NCI-H2196 treated with DMSO at 0.1 percent for 48 hours (cell line): Measurements from ENCODE around the gene ENG.
A peak's percentile ranks its signal among the peaks of the same experiment; 100 is the strongest.
"Not testable (repeated sequence)": the region's sequence is repeated elsewhere in the genome, so short reads cannot be mapped to it uniquely, and the experiment has no call there.

Experiments used
- DNase-seq: peaks from one replicate; lab custom pipeline; 2025; ENCODE audit not compliant: unreplicated experiment; lab: John Stamatoyannopoulos, UW

The ENG gene

DNA sequence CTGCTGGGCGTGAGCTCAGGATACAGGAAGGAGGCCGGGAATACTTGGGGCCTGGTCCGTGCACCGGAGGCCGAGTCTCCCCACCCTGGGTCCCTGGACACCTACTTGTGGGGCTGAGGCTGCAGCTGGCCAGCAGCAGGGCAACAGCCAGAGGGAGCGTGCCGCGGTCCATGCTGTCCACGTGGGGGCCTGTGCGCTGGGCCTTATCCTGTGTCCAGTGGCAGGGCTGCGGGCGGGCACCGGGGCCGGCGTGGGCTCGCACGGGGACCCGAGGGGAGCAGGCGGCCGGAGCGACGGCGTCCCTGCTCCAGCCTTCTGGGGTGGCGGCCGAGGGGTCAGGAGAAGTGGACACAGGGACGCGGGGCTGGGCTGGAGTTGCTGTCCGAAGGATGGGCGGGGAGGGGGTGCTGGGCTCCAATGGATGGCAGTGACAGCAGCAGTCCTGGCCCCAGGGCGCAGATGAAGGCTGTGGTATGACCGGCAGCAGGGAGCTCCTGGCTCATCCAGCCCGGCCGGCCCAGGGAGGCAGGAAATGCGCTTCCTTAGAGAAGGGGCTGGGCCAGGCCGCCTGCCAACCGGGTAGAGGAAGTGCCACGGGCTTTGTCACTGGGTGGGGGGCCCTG, at the start of gene ENG:
ENG (minus strand) TSS at position 475 of the 623 bp plus-strand sequence; CDS start at position 172, 303 bp downstream.
- no peak for DNase-seq

DNA sequence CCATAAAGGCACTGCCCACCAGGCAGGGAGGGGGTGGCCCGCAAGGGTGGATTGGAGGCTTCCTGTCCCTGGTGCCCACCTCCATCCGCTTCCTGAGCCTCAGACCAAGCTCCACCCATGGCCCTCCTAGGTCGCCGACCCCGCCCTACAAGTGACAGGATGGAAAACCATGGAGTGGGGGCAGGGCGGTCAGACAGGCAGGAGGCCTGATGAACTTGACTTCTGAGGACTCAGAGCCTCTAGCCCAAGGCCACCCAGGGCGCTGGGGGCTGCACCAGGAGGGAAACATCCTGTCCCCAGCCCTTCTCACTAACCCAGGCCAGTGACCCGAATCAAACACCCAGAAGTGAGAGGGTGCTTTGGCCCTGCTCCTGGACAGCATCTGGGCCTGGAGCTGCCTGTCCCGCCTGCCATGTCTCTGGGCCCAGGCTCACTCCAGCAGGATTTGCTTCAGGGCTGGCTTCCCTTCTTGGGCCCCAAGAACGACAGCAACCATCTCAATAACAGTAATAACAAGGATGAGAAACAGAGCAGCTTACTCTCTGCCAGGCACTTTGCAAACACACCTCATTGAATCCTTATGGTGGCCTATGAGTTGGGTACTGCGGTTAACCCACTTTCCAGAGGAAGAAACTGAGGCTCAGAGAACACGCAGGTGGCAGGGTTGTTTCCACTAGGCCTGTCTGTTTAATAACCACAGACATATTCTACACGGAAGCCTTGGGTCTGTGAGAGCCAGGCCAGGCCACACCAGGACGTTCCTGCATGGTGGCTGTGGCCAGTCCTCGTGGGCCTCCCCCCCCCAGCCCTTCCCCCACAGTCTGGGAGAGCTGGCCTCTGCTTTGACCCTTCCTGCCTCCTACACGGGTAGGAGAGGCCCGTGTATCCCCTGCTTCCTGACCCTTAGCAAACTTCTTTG, 49.4 kb upstream of the ENG start:
- DNase-seq: no peak

DNA sequence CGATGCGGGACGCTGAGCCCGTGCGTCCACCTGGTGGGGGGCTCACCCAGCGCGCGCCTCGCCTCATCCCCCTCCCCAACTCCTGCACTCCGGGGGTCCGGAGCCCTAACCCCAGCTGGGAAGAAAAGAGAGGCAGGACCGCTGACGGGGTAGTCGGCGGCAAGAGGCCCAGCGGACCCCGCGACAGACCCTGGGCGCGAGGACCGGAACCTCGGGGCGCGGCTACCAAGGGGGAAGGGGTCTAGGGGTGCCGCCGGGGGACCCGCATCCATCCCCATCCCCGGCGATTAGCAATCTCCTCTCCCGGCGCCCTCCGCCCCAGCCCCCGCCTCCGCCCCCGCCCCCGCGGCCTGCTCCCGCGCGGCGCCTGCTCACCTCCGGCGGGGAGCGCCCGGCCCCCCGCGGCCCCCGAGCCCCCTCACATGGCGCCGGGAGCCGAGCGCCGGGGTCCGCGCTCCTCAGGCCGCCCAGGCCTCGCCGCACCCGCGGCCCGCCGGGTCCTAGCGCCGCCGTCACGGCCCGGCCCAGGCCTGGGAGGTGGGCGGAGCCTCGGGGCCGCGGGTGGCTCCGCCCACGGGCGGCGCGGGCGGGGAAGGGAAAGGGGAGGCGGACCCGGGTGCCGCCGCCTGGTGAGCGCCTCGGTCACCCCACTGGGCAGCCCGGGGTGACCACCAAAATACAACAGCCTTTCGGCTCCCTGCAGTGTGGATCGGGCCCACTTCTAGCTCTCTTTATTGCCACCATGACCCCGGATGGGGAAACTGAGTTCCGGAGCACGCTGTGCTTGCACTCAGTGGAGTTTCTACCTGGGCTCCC, 44.9 kb upstream of the ENG start, which contains the start of gene ST6GALNAC6:
ST6GALNAC6 (minus strand) TSS at position 476 of the 816 bp plus-strand sequence. CDS start 1,622 bp downstream, outside the sequence.
- no peak for DNase-seq

DNA sequence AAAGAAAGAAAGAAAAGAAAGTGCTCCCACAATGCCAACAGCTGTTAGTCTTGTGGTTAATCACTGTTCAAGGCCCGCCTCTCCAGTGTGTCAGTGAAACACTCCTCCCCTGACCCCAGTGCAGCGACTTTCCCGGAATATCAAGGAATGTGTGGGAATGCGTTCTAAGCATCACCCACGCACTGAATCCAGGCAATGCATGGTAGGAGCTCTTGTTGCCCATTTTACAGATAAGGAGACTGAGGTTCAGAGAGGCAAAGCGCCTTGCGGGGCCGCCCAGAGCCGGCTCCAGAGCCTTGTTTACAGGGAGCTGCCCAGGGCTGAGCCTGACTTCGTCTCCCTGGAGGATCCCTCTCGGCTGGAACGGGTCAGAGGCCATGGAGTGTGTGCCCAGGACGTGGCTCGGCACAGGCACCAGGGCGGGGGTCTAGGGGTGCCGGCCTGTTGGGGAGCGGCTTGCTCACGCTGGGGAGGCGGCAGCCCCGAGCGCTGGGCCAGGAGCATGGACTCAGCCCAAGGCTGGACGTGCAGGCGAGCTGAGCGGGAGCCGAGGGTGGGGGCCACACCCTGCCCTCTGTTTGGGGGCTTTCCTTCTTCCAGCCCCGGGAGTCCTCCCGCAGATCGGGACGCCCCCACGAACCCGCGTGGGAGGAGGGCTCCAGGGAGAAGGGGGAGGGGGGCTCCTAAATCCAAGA, 44.1 kb upstream of the ENG start:
- no peak for DNase-seq

DNA sequence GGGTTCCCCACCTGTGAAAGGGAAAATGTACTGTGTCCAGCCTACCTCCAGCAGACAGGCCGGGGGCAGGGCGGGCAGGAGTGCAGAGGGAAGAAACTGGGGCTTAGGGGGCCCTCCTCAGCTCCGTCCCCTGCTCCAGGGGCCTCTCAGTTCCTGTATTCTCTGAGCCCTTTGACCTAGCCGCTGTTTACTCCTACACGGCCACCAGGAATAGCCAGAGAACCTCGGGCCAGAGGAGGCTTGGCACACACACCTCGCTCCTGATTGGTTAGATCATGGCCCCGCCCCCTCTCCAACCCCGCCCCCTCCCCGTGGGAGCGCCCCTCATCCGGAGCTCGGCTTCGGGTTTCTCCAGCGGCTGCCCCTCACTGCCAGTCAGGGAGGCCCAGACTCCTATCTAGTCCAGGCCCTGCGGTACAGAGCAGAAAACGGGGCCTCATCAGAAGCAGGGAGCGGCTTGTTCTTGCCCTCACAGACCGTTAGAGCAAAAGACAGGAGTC, 42.8 kb upstream of the ENG start:
- no peak for DNase-seq

DNA sequence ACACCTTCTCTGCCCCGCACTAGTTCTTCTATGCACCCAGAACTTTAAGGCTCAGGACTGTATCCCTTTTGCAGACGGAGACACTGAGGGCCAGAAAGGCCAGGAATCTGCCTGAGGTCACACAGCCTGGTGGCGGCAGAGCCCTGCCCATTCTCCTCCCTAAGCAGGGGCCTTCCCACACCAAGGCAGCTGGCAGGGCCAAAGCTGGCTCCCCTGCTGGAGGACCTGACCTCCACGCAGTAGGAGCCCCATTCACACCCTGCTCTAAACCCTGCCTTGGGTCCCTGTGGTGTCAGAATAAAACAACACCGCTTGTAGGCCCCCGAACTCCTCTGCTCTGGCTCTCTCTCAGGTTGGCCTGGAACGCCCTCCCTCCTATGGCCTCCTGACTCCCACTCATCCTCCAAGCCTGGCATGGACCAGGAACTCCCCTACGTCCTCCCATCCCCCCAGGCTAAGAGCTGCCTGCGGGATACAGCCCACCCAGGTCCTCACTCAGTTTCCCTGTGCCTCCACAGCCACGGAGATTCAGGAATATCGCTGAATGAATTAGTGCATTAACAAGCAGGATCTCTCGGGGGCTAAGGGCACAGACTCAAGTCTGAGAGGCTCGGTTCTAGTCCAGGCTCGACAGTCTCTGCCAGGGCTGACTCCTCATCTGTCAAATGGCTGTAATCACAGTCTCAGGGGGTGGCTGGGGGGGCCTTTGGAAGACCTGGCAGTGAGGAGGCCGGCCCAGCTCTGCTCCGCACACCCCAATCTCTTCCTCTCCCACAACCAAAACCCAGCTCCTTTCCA, 42.1 kb upstream of the ENG start:
- no peak for DNase-seq

DNA sequence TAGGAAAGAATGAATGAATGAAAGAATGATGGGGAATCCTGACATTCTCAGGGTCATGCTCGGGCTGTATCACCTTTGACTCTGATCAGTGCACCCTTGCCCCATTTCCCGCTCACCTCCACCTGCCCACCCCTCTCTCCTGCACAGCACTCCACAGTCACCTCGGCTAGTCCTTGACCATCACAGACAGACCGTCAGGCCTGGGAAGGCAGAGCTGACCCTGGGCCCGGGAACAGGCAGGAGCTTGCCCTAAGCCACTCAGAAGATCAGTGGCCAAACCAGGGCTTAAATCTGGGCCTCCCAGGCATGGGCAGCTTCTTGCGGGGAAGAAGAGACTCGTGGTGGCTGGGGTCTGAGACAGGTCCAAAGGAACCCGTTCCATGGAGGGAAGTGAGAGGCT, 41.4 kb upstream of the ENG start:
- no peak for DNase-seq

DNA sequence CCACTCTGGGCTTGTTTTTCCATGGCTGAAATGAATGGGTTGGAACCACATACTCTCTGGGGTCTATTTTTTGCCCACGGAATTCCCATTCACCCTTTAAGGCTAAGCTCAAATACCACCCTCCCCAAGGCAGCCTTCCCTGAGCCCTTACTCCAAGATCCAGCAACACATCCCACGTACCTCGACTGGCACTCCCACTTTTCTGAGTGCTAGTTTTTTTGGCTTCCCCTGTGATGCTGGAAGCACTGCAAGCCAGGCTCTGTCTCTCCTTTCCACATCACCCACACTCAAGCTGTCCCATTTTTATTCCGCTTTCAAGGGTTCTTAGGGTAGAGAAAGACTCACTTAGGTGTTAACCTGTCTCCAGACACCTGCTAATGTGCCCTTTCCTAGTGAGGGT, 38.9 kb upstream of the ENG start:
- no peak for DNase-seq

DNA sequence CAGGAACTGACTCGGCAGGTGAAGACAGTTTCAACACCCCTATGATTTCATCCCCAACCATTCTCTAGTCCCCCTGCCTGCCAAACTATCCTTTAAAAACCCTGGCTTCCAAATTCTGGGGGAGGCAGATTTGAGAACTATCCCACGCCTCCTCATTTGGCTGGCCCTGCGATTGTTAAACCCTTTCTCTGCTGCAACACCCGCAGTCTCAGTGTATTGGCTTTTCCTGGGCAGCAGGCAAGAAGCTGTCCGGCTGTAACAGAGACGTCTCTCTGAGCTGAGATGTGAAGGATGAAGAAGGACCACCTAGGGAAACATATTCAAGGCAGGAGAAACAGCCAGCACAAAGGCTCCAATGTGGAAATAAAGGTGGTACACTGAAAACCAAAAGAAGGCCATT, 38.4 kb upstream of the ENG start:
- no peak for DNase-seq

DNA sequence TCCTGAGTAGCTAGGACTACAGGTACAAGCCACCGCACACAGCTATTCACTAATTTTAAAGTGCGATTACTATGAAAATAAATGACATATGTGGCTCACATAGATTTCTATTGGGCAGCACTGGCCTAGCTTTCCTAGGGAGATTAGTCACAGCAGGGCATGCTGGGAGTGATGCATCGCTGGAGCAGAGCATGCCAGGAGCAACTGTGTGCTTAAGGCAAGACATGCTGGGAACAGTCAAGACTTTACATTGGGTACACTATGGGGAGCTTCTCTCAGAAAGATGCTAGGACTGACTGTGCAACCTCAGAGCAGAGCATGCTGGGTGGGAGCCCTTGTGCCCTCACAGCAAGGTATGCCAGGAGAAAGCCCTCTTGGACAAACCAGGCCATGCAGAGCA, 35.6 kb upstream of the ENG start:
- no peak for DNase-seq

DNA sequence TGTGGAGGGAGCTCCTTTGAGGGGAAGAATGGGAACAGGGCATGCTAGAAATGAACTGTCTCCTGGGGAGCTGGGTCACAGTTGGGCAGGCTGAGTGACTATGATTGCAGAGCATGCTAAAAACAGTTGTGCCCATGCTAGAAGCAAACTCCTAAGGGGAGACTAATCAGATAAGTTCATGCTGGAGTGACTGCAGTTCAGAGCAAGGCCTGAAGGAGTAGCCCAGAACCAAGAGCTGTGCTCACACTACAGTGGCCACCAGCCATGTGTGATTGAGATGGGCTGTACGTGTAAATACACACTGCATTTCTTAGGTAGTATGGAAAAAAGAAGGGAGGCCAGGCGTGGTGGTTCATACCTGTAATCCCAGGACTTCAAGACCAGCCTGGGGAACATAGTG, 33.3 kb upstream of the ENG start:
- DNase-seq: no peak

DNA sequence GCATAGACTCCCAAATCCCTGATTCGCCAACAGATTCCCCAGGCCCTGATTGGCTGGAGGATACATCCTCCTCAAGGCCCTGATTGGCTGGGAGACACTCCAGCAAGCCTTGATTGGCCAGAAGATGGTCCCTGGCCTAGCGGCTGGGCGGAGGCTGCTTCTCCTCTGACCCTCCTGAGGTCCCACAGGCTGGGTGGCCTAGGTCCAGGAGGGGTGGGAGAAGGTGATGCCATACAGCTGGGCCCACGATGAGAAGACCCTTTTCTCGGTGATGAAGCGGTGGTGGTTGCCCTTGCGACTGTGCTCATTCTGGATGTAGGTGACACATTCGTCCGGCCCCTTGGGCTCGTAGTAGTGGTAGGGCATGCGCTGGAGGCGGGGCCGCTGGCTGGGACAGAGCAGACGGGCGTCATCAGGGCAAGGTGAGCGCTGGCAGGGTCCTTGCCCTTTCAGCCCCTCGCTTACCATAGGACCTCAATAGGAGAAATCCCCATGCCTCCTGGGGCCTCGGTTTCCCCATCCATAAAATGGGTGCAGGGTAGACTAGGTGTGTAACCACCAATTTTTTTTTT, 32.0 kb upstream of the ENG start:
- DNase-seq: no peak

DNA sequence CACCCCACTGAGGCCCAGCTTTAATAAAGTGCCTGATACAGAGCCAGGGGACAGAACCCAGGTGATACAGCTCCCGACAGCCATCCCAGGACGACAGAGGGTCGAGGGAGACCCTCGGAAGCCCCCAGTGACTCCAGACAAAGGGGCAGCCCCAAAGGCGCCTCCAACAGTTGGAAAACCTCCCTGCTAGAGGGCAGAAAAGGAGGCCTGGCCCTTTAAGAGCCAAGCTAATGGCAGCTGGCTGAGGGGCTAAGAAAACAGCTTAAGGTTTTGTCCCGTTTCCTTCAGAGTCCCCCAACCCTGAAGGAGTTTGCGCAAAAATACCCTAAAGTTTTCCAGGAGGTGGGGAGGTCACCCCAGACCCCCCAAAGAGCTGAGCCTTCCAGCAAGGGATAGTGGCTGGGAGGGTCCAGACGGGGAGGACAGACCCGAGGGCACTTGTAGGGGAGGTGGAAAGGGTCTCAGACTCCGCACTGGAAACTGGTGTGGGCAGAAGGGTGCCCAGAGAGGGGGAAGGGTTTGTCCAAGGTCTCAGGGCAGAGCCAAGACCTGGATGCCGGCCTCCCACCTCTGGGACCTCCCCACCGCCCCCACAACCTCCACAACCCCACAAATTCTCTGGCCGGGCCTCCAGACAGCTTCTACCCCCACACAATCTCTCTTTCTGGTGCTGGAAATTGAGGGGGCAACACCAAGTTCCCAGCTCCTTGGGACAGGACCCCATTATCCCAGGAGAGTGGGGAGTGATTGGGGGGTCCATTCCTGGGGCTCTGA, 31.2 kb upstream of the ENG start:
- no peak for DNase-seq

DNA sequence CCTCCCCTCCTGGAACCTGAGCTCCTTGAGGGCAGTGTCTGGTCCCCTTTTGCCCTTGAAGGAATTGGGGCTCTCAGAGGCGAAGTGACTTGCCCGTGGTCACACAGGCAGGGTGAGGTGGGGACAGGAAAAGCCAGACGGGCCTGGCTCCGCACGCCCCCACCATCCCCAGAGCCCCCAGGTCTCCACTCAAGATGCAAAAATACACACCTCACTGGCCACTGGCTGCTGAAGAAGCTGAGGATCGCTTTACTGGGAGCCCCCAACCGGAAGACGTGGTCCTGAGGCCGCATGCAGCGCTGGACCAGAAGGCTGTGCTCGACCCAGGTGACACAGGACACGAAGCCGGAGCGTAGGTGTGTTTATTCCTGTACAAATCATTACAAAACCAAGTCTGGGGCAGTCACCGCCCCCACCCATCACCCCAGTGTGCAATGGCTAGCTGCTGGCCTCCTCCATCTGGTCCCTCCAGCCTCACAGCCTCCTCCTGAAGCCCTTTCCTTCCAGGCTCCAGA, 30.6 kb upstream of the ENG start:
- DNase-seq: no peak

DNA sequence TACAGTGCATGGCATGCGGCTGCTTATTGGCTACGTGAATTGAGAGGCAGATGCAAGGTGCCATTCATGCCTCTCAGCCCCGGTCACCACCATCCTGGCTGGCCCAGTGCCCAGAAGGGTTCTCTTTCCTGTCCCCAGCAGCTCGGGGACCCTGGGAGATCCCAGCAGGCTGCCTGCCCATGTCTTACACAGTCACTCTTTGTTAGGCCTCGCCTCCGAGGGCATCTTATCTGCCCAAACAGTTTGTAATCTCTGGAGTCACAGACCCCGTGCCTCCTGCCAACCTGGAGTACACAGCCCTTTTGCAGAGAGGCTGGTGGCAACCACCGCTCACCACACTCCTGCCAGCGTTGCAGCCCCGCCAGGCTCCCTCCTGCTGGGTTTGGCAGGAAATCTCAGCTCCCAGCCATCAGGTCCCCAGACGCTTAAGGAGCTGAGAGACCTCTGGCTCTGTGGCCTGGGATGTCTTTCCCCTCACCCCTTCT, 30.0 kb upstream of the ENG start:
- peak; percentile 53 for DNase-seq

DNA sequence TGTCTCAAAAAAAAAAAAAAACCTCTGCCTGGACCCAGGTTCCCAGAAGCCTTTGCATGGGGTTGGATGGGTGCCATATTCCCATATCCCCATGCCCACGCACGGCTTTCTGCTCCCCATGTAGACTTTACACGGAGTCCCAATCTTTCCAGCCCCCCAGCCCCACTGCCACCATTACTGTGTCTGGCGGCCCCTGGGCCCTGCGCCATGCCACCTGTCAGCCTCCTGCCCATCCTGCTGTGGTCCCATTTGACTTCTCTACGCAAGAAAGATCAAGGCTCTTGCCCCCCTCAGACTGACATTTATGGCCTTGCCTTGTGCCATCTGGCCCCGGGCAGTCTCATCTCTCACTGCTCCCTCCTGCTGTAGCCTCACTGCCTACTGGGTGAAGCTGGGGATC, 29.5 kb upstream of the ENG start:
- no peak for DNase-seq

DNA sequence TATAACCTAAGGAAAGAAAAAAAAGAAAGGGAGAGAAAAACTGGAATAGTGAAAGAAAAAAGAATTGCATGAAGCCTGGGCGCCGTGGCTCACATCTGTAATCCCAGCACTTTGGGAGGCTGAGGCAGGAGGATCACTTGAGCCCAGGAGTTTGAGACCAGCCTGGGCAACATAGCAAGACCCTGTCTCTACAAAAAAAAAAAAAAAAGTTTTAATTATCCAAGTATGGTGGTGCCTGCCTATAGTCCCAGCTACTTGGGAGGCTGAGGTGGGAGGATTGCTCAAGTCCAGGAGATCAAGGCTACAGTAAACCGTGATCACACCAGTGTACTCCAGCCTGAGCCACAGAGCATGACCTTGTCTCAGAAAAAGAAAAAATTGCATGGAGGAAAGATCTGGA, 27.3 kb upstream of the ENG start:
- DNase-seq: not testable (repeated sequence)

DNA sequence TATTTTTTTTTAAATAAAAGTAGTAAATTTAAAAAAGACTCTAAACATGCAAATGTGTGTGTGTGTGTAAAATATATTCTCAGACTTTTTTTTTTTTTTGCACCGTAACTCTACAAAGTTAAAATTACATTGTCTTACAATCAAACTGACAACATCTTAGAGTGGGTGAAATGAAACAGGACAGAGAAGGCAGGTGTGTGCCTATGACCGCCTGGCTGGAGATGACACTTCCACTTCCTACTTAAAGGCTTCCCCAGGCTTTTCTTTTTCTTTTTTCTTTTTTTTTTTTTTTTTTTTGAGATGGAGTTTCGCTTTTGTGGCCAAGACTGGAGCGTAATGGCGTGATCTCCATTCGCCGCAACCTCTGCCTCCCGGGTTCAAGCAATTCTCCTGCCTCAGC, 25.7 kb upstream of the ENG start:
- no peak for DNase-seq
